ENCODE data around the gene ZSCAN20. TPM values are rescaled to one million over a fixed set of nuclear protein-coding genes. Genes with fewer than 3 reads are reported as not detected.

Gene ZSCAN20
- polyA plus RNA-seq, 1 donor from 2014 or later: 3.3 TPM

DNA sequence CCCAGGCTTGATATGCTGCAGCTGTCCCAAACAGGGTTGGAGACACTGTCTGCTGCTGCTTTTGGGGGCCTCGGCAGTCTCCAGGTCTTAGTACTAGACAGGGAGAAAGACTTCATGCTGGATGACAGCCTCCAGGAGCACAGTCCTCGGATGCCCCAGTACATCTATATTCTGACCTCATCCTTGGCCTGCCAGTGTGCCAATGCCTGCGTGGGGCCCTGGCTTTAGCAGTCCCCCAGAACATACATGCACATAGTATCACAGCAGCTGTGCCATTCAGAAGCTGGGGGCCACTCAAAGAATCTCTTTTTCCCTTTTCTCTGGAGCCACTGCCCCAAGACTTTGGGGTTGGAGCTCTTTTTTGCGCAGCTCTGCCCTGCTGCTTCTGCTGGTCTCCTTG is 4.4 kb upstream of the ZSCAN20 start:
- no peak overlapping the region for H2AFZ ChIP-seq (ENCODE audit: low read depth, low read length)
- H3K9me2 ChIP-seq (ENCODE audit: insufficient read depth, low read length): no peaks in the 10 kb centered on the region
- no peak overlapping the region for H3K4me3 ChIP-seq (ENCODE audit: low read length)
- H3K36me3 ChIP-seq (ENCODE audit: insufficient read depth, low read length): no peaks in the 10 kb centered on the region
- H3K4me2 ChIP-seq (ENCODE audit: low read length): no peak overlapping the region
- peaks cover 5% of the 10 kb centered on the region for H3K79me2 ChIP-seq (replicated peaks; ENCODE audit: insufficient read depth, low read length)
- H3K9ac ChIP-seq (ENCODE audit: low read length): no peak overlapping the region
- no peaks in the 10 kb centered on the region for H3K27me3 ChIP-seq (ENCODE audit: insufficient read depth, low read depth, low read length)
- TF ChIP-seq EP300 (conservative IDR thresholded peaks at IDR 0.05; ENCODE audit: poor library complexity, severe bottlenecking) (no peak), TAF1 (IDR thresholded peaks at IDR 0.05; ENCODE audit: low read depth) (no peak), SMC3 (conservative IDR thresholded peaks at IDR 0.05; ENCODE audit: poor library complexity) (no peak), EZH2 (IDR thresholded peaks at IDR 0.05; ENCODE audit: borderline replicate concordance, insufficient read depth, low read length, poor library complexity, severe bottlenecking) (no peak), RAD21 (conservative IDR thresholded peaks at IDR 0.05) (no peak)
- TF ChIP-seq, protein P1, sequence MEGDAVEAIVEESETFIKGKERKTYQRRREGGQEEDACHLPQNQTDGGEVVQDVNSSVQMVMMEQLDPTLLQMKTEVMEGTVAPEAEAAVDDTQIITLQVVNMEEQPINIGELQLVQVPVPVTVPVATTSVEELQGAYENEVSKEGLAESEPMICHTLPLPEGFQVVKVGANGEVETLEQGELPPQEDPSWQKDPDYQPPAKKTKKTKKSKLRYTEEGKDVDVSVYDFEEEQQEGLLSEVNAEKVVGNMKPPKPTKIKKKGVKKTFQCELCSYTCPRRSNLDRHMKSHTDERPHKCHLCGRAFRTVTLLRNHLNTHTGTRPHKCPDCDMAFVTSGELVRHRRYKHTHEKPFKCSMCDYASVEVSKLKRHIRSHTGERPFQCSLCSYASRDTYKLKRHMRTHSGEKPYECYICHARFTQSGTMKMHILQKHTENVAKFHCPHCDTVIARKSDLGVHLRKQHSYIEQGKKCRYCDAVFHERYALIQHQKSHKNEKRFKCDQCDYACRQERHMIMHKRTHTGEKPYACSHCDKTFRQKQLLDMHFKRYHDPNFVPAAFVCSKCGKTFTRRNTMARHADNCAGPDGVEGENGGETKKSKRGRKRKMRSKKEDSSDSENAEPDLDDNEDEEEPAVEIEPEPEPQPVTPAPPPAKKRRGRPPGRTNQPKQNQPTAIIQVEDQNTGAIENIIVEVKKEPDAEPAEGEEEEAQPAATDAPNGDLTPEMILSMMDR (IDR thresholded peaks at IDR 0.05; ENCODE audit: poor library complexity, severe bottlenecking): no peak
- H3K9me3 ChIP-seq (ENCODE audit: low read length): no peaks in the 10 kb centered on the region
- no peaks in the 10 kb centered on the region for H3F3A ChIP-seq (ENCODE audit: insufficient read depth, low read length, poor library complexity, severe bottlenecking)
- no peak overlapping the region for H3K27ac ChIP-seq (ENCODE audit: low read length)
- H4K20me1 ChIP-seq (ENCODE audit: insufficient read depth): no peaks in the 10 kb centered on the region

DNA sequence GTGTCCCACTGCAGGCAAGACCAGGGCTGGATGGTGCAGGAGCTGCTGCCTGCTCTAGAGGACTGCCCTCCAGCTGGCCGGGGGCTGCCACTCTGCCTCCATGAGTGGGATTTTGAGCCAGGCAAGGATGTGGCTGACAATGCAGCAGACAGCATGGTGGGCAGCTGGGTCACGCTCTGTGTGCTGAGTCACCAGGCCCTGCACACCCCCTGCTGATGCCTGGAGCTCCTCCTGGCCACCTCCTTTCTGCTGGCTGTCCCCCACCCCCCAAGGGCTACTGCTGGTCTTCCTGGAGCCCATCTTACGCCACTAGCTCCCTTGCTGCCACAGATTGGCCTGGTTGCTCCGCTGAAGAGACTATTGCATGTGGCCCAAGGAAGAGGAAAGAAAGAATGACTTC is 3.9 kb upstream of the ZSCAN20 start:
- Histone ChIP-seq H3K79me2 (replicated peaks; ENCODE audit: insufficient read depth, low read length) (peaks cover 9% of the 10 kb centered on the region), H3K36me3 (ENCODE audit: insufficient read depth, low read length) (no peaks in the 10 kb centered on the region), H4K20me1 (ENCODE audit: insufficient read depth) (no peaks in the 10 kb centered on the region), H2AFZ (ENCODE audit: low read depth, low read length) (no peak overlapping the region), H3K27ac (ENCODE audit: low read length) (no peak overlapping the region), H3F3A (ENCODE audit: insufficient read depth, low read length, poor library complexity, severe bottlenecking) (no peaks in the 10 kb centered on the region), H3K27me3 (ENCODE audit: insufficient read depth, low read depth, low read length) (no peaks in the 10 kb centered on the region), H3K9ac (ENCODE audit: low read length) (no peak overlapping the region), H3K9me2 (ENCODE audit: insufficient read depth, low read length) (no peaks in the 10 kb centered on the region), H3K9me3 (ENCODE audit: low read length) (no peaks in the 10 kb centered on the region), H3K4me3 (ENCODE audit: low read length) (no peak overlapping the region), H3K4me2 (ENCODE audit: low read length) (no peak overlapping the region)
- TF ChIP-seq SMC3 (conservative IDR thresholded peaks at IDR 0.05; ENCODE audit: poor library complexity) (no peak), POLR2AphosphoS5 (IDR thresholded peaks at IDR 0.05) (no peak), MXI1 (conservative IDR thresholded peaks at IDR 0.05; ENCODE audit: poor library complexity, severe bottlenecking) (no peak), EZH2 (IDR thresholded peaks at IDR 0.05; ENCODE audit: borderline replicate concordance, insufficient read depth, low read length, poor library complexity, severe bottlenecking) (no peak)
- TF ChIP-seq, protein P1 (IDR thresholded peaks at IDR 0.05; ENCODE audit: poor library complexity, severe bottlenecking): no peak

DNA sequence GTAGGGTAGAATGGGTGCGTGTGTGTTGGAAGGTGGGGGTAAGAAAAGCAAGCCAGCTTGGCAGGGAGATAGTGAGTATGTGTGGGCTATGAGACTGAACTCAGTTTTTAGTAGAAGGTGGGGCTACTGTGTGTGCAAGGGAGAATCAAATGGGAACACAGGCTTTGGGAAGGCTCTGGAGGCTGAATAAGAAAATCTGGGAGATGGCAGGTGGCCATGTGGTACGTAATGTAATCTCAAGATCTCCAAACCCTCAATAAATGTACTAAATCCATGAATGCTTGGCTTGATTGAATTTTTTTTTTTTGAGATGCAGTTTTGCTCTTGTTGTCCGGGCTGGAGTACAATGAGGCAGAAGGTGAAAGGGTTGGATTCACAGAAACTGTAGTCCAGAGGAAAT is 3.5 kb upstream of the ZSCAN20 start:
- no peak overlapping the region for H3K27ac ChIP-seq (ENCODE audit: low read length)
- H2AFZ ChIP-seq (ENCODE audit: low read depth, low read length): no peak overlapping the region
- H3K4me2 ChIP-seq (ENCODE audit: low read length): no peak overlapping the region
- no peak overlapping the region for H3K4me3 ChIP-seq (ENCODE audit: low read length)
- H3K9me2 ChIP-seq (ENCODE audit: insufficient read depth, low read length): no peaks in the 10 kb centered on the region
- H3K9me3 ChIP-seq (ENCODE audit: low read length): no peaks in the 10 kb centered on the region
- no peaks in the 10 kb centered on the region for H4K20me1 ChIP-seq (ENCODE audit: insufficient read depth)
- H3F3A ChIP-seq (ENCODE audit: insufficient read depth, low read length, poor library complexity, severe bottlenecking): no peaks in the 10 kb centered on the region
- no peaks in the 10 kb centered on the region for H3K27me3 ChIP-seq (ENCODE audit: insufficient read depth, low read depth, low read length)
- no peak overlapping the region for H3K9ac ChIP-seq (ENCODE audit: low read length)
- peaks cover 13% of the 10 kb centered on the region for H3K79me2 ChIP-seq (replicated peaks; ENCODE audit: insufficient read depth, low read length)
- TF ChIP-seq, protein P1 (IDR thresholded peaks at IDR 0.05; ENCODE audit: poor library complexity, severe bottlenecking): no peak
- TF ChIP-seq SMC3 (conservative IDR thresholded peaks at IDR 0.05; ENCODE audit: poor library complexity): no peak
- TF ChIP-seq, protein P2, sequence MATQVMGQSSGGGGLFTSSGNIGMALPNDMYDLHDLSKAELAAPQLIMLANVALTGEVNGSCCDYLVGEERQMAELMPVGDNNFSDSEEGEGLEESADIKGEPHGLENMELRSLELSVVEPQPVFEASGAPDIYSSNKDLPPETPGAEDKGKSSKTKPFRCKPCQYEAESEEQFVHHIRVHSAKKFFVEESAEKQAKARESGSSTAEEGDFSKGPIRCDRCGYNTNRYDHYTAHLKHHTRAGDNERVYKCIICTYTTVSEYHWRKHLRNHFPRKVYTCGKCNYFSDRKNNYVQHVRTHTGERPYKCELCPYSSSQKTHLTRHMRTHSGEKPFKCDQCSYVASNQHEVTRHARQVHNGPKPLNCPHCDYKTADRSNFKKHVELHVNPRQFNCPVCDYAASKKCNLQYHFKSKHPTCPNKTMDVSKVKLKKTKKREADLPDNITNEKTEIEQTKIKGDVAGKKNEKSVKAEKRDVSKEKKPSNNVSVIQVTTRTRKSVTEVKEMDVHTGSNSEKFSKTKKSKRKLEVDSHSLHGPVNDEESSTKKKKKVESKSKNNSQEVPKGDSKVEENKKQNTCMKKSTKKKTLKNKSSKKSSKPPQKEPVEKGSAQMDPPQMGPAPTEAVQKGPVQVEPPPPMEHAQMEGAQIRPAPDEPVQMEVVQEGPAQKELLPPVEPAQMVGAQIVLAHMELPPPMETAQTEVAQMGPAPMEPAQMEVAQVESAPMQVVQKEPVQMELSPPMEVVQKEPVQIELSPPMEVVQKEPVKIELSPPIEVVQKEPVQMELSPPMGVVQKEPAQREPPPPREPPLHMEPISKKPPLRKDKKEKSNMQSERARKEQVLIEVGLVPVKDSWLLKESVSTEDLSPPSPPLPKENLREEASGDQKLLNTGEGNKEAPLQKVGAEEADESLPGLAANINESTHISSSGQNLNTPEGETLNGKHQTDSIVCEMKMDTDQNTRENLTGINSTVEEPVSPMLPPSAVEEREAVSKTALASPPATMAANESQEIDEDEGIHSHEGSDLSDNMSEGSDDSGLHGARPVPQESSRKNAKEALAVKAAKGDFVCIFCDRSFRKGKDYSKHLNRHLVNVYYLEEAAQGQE (IDR thresholded peaks at IDR 0.05; ENCODE audit: borderline replicate concordance): no peak
- TF ChIP-seq MXI1 (conservative IDR thresholded peaks at IDR 0.05; ENCODE audit: poor library complexity, severe bottlenecking): no peak
- no peak for TF ChIP-seq TAF1 (IDR thresholded peaks at IDR 0.05; ENCODE audit: low read depth)
- TF ChIP-seq RAD21 (conservative IDR thresholded peaks at IDR 0.05): no peak
- no peak for TF ChIP-seq EP300 (conservative IDR thresholded peaks at IDR 0.05; ENCODE audit: poor library complexity, severe bottlenecking)
- TF ChIP-seq POLR2AphosphoS5 (IDR thresholded peaks at IDR 0.05): no peak
- TF ChIP-seq EZH2 (IDR thresholded peaks at IDR 0.05; ENCODE audit: borderline replicate concordance, insufficient read depth, low read length, poor library complexity, severe bottlenecking): no peak
- no peaks in the 10 kb centered on the region for H3K36me3 ChIP-seq (ENCODE audit: insufficient read depth, low read length)

Data from neural cell (in vitro differentiated cells).